ENCODE measurements around the gene ANKRD44.

GRCh38 chr2:197164141-197164754, 146.3 kb downstream of the ANKRD44 start:
- no peak for TF ChIP-seq POLR2AphosphoS5 (IDR thresholded peaks at IDR 0.05; ENCODE audit: low read depth, low read length)
- TF ChIP-seq SIN3A (IDR thresholded peaks at IDR 0.05; ENCODE audit: borderline replicate concordance, insufficient read depth, low read length), result no peak
- TF ChIP-seq REST (IDR thresholded peaks at IDR 0.05; ENCODE audit: insufficient read depth in 1 of 2, low read depth in 2 of 2, low read length in 2 of 2), result no peak
- TF ChIP-seq FOXP2 (optimal IDR thresholded peaks at IDR 0.05; ENCODE audit: borderline replicate concordance, extremely low read depth, extremely low read length, insufficient read depth), result no peak
- TF ChIP-seq TAF1 (IDR thresholded peaks at IDR 0.05; ENCODE audit: borderline replicate concordance, insufficient read depth, low read length), result no peak

All from PFSK-1 (cell line).